C4-2B (cell line): ENCODE results near the gene MAP6.
"Not testable (repeated sequence)": the region's sequence is repeated elsewhere in the genome, so short reads cannot be mapped to it uniquely, and the experiment has no call there.

ENCODE experiments used
- H3K27ac ChIP-seq: fragments of 450-650 bp; 2 replicates; pipeline ENCODE4 v1.5.1; 2017
- ZFX ChIP-seq: fragments of 450-650 bp; IDR thresholded peaks from 2 replicates; pipeline ENCODE4 v1.6.1; 2017
- TF ChIP-seq, protein P1 (sequence below): fragments of 450-650 bp; conservative IDR thresholded peaks from 2 replicates; pipeline ENCODE4 v1.5.1; 2017; ENCODE audit warnings: mild to moderate bottlenecking

Gene MAP6

GRCh38 chr11:75705541-75705940 is 36.7 kb upstream of the MAP6 start:
- H3K27ac ChIP-seq = no peak overlapping the region
- TF ChIP-seq, protein P1, sequence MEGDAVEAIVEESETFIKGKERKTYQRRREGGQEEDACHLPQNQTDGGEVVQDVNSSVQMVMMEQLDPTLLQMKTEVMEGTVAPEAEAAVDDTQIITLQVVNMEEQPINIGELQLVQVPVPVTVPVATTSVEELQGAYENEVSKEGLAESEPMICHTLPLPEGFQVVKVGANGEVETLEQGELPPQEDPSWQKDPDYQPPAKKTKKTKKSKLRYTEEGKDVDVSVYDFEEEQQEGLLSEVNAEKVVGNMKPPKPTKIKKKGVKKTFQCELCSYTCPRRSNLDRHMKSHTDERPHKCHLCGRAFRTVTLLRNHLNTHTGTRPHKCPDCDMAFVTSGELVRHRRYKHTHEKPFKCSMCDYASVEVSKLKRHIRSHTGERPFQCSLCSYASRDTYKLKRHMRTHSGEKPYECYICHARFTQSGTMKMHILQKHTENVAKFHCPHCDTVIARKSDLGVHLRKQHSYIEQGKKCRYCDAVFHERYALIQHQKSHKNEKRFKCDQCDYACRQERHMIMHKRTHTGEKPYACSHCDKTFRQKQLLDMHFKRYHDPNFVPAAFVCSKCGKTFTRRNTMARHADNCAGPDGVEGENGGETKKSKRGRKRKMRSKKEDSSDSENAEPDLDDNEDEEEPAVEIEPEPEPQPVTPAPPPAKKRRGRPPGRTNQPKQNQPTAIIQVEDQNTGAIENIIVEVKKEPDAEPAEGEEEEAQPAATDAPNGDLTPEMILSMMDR = no peak
- no peak for TF ChIP-seq ZFX

GRCh38 chr11:75703695-75704237 is 34.9 kb upstream of the MAP6 start:
- TF ChIP-seq ZFX = no peak
- TF ChIP-seq, protein P1 = no peak
- H3K27ac ChIP-seq = no peak overlapping the region

DNA sequence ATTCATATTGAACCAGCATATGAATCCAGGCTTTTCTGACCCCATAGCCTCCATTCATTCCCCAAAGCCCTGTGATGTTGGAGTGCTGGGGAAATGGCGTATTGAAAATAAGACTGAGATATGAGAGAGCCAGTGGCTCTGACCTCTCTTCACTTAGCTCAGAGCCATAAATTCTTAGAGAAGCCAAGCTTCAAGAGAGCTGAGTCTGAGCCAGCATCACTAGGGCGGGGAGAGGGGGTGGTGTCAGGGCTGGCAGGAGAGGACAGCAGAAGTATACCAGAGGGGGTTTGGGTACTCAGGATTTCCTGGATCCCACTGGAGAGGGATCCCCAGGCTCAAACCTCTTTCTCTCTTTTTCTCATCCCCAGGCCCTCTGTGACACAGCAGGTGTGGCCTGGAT is 32.1 kb upstream of the MAP6 start:
- H3K27ac ChIP-seq = no peak overlapping the region
- TF ChIP-seq, protein P1 = no peak
- no peak for TF ChIP-seq ZFX

DNA sequence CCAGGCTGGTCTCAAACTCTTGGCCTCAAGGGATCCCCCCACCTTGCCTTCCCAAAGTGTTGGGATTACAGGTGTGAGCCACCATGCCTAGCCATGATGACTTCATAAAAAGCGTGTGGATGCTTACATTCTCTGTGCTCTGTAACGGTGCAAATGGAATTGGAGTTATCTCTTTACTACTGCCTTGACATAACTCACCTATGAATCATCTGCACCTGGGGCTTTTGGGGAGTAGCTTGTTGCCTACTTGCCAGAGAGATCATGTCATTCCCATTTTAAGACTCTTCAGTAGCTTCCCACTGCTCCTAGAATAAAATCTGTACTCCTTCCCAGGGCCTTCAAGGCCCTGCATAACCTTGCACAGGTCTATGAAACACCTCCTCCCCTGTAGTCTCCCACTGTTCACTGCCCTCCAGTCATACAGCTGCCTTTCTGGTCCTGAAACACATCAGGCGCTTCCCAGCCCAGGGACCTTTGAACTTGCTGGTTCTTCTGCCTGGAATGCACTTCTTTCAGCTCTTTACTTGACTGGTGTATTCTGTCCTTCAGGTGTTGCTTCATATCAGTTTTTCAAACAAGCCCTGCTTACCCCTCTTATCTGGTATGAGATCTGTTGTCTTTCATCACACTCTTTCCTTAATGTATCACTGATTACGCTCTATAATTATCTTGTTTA is 29.2 kb upstream of the MAP6 start:
- H3K27ac ChIP-seq = no peak overlapping the region
- TF ChIP-seq, protein P1 = no peak
- TF ChIP-seq ZFX = no peak

GRCh38 chr11:75691804-75692203 is 23.0 kb upstream of the MAP6 start:
- no peak for TF ChIP-seq ZFX
- TF ChIP-seq, protein P1 = no peak
- peak overlapping the region; percentile 58 for H3K27ac ChIP-seq

DNA sequence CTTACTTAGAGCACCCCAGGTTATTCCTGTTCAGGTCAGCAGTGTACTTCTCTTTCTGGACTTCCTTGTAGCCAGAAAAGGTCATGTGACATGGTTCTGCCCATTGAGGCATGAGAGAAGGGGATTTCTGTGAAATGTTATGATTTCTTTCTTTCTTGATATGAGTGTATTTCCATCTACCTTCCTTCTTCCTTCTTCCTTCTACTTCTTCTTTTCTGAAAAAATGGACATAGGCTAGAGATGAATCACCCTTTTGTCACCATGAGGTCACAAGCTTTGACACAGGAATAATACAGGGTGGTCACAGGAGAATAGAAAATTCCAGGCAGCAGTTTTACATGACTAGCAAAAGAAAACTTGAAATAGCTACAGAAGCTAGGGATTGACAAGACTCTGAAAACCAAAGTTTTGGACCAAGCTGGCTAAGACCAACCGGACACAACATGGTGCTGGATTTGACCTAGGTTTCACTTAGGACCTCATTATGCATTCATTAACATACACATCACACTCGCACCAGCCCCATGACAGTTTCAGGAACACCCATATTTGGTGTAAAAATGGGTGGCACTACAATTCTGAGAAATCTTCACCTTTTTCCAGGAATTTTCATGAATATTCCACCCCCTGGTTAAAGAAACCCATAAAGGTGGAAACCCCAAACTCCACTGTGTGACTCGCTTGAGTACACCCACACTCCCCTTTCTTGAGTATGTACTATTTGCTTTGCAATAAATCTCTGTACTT is 21.2 kb upstream of the MAP6 start:
- H3K27ac ChIP-seq = no peak overlapping the region
- TF ChIP-seq, protein P1 = no peak
- TF ChIP-seq ZFX = no peak

GRCh38 chr11:75683856-75684255 is 15.0 kb upstream of the MAP6 start:
- H3K27ac ChIP-seq = not testable (repeated sequence)
